ENCODE data around the gene NHSL1. TPM values are rescaled to one million over a fixed set of nuclear protein-coding genes. Genes with fewer than 3 reads are reported as not detected.

NHSL1 gene
- total and polyA plus RNA-seq, 2 donors (not counting 3 experiments of a cell fraction or from before 2014, with no cell fraction given) = 24.8 to 55.0 TPM

DNA sequence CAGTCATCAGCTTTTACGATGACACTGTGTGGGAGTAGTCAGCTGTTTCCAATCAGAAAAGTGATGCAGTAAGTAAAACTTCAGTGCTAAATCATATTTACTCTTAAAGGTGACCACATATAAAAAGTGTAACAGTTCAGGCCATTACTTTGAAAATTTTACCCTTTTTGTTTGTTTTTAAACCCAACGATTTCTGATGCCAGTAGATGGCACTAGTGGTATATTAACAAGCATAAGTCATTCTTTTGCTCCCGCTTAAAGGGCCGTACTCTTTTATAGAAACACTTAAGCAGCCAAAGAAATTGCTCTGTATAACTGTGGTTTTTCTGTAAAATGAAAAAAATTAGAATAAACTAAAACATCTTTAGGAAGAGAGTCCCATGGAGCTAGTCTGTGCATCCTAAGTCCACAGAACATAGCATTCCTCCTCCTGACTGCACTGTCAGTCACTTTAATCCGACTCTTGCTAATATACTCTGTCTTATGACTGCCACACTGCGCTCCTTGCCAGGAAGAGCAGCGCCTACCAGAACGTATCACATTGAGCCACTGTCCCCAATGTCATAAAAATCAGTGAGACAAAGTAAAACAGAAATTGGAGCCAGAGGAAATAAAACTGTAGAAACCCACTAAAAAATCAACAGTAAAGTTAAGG lies 70.2 kb downstream of the NHSL1 start:
- Histone ChIP-seq H3K4me2 (ENCODE audit: insufficient read depth, low read length) (no peak overlapping the region), H3K4me3 (replicated peaks in 1 of 3; ENCODE audit: insufficient read depth in 1 of 3, low read depth in 1 of 3, low read length in 3 of 3) (no peak overlapping the region), H3K27me3 (ENCODE audit: control insufficient read depth in 2 of 2, insufficient read depth in 2 of 2, low read length in 2 of 2) (no peaks in the 10 kb centered on the region), H2AFZ (ENCODE audit: low read depth, low read length) (no peak overlapping the region), H3K9me1 (replicated peaks; ENCODE audit: control insufficient read depth, extremely low read depth, insufficient read depth, low read length) (no peaks in the 10 kb centered on the region), H3K79me2 (ENCODE audit: control insufficient read depth, insufficient read depth, low read length) (no peaks in the 10 kb centered on the region), H3K9ac (replicated peaks; ENCODE audit: extremely low read depth, insufficient read depth, low read length) (no peak overlapping the region), H3K9me3 (replicated peaks; ENCODE audit: control insufficient read depth, insufficient read depth, low read length) (no peaks in the 10 kb centered on the region), H3K27ac (ENCODE audit: insufficient read depth, low read depth, low read length) (no peak overlapping the region), H3K4me1 (ENCODE audit: control insufficient read depth, extremely low read depth, insufficient read depth, low read length) (no peaks in the 10 kb centered on the region), H3K36me3 (ENCODE audit: control insufficient read depth in 2 of 2, extremely low read depth in 1 of 2, insufficient read depth in 2 of 2, low read length in 2 of 2) (peaks cover 14 to 30% of the 10 kb centered on the region in 2 experiments), H4K20me1 (replicated peaks; ENCODE audit: control insufficient read depth, extremely low read depth, insufficient read depth, low read length) (no peaks in the 10 kb centered on the region)
- no TSS peak for BruUV-seq (replicated peaks)
- DNase-seq (ENCODE audit: low read depth, low spot score) (peak; percentile 62), FAIRE-seq (peak; percentile 90)
- intact Hi-C loops (cut with micrococcal nuclease) (loop anchor here (1.0 to 10.0 kb wide), 7 partner anchors 80 to 559 kb away; partner anchors contain the start of gene REPS1), dilution Hi-C loops (cut with MboI; ENCODE audit: extremely low pct_ligation_motif_present, low sequenced_read_pairs) (no loop called here)
- no peak for TF ChIP-seq GATA2 (IDR thresholded peaks at IDR 0.05; ENCODE audit: insufficient read depth, insufficient read length, low read depth, low read length)
- no peak for TF ChIP-seq POLR2AphosphoS5 (IDR thresholded peaks at IDR 0.05; ENCODE audit: insufficient read depth, low read depth, low read length)
- TF ChIP-seq MYC (IDR thresholded peaks at IDR 0.05; ENCODE audit: low read depth, low read length) = no peak
- TF ChIP-seq POLR2A (IDR thresholded peaks at IDR 0.05; ENCODE audit: low read depth, low read length) = no peak
- no peak for TF ChIP-seq EZH2 (IDR thresholded peaks at IDR 0.05; ENCODE audit: borderline replicate concordance, low read depth, low read length, severe bottlenecking)
- TF ChIP-seq, protein P1, sequence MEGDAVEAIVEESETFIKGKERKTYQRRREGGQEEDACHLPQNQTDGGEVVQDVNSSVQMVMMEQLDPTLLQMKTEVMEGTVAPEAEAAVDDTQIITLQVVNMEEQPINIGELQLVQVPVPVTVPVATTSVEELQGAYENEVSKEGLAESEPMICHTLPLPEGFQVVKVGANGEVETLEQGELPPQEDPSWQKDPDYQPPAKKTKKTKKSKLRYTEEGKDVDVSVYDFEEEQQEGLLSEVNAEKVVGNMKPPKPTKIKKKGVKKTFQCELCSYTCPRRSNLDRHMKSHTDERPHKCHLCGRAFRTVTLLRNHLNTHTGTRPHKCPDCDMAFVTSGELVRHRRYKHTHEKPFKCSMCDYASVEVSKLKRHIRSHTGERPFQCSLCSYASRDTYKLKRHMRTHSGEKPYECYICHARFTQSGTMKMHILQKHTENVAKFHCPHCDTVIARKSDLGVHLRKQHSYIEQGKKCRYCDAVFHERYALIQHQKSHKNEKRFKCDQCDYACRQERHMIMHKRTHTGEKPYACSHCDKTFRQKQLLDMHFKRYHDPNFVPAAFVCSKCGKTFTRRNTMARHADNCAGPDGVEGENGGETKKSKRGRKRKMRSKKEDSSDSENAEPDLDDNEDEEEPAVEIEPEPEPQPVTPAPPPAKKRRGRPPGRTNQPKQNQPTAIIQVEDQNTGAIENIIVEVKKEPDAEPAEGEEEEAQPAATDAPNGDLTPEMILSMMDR (IDR thresholded peaks at IDR 0.05; ENCODE audit: extremely low read depth in 1 of 2, insufficient read depth in 1 of 2, low read depth in 1 of 2, low read length in 2 of 2) = peak; percentile 36 to 41
- POLR2A ChIA-PET = interaction anchor here (0.6 kb wide), 1 partner anchor 57 kb away, joined by 3 read pairs; no protein-coding TSS in a partner anchor
- CTCF ChIA-PET = interaction anchor here (0.5 to 2.3 kb wide), 22 partner anchors 11 to 337 kb away, joined by 3 to 21 read pairs (median 4); no protein-coding TSS in a partner anchor

All from endothelial cell of umbilical vein (primary cell).